Lower leg skin (tissue), 4 donors: ENCODE data around the gene ALDH1A2. TPM values are rescaled to one million over a fixed set of nuclear protein-coding genes. Genes with fewer than 3 reads are reported as not detected.

Experiments used
- DNase-seq, 2 donors: peaks; one replicate each; pipeline ENCODE4 v3.0.0-alpha.2; 2019; ENCODE audit warnings: low spot score in 2 of 2
- H3K4me3 ChIP-seq: fragments of 200-600 bp; sonication (generic); 2 replicates; pipeline ENCODE4 v1.5.1; 2017; ENCODE audit warnings: mild to moderate bottlenecking, low read depth; ENCODE audit not compliant: poor library complexity, severe bottlenecking
- CTCF ChIP-seq, 3 donors: fragments of 450-650 bp; IDR thresholded peaks; one replicate each; pipeline ENCODE4 v1.5.1; 2016; ENCODE audit warnings: antibody characterized with exemption in 3 of 3, mild to moderate bottlenecking in 3 of 3, moderate library complexity in 2 of 3
- POLR2A ChIP-seq, 2 donors: fragments of 450-650 bp; IDR thresholded peaks; one replicate each; pipeline ENCODE4 v1.6.1; 2016 to 2017; ENCODE audit warnings: antibody characterized with exemption in 2 of 2, mild to moderate bottlenecking in 1 of 2, moderate library complexity in 1 of 2
- WGBS, 2 donors: methylation state at CpG; one replicate each; pipeline ENCODE4 v1.1.5; 2018; 5-methylcytosine and 5-hydroxymethylcytosine counted together
- intact Hi-C: fragments of 100-400 bp; cut with DNase I; formaldehyde crosslinking; loops from one replicate; pipeline ENCODE4 v1.15.0; 2023; ENCODE audit warnings: low total_unique reads
- total RNA-seq, 4 donors: library from RNA; depleted of rRNA; stranded (reverse); fragments of >200 nt; gene quantifications; one replicate each; pipeline ENCODE4 v1.1.0, GENCODE V29; 2016

ALDH1A2 gene
- total RNA-seq, 4 donors from 2014 or later = 1.2 to 6.0 (median 2.3) TPM

GRCh38 chr15:58062175-58062574, 3.3 kb downstream of the ALDH1A2 start:
- no peak for DNase-seq
- 55 to 63% methylated on average over 5 of the region's 5 CpGs for whole genome bisulfite sequencing, 2 donors
- no peak for TF ChIP-seq CTCF (IDR thresholded peaks at IDR 0.05)
- H3K4me3 ChIP-seq = no peak overlapping the region
- intact Hi-C loops = no loop called here

- intact Hi-C loops = no loop called here
These were observed 4.9 kb downstream of the ALDH1A2 start for GRCh38 chr15:58060575-58060974.

GRCh38 chr15:58058729-58059128, 6.8 kb downstream of the ALDH1A2 start:
- DNase-seq = no peak
- no peak overlapping the region for H3K4me3 ChIP-seq
- TF ChIP-seq POLR2A (IDR thresholded peaks at IDR 0.05) = no peak
- TF ChIP-seq CTCF (IDR thresholded peaks at IDR 0.05) = no peak
- 48 to 50% methylated on average over 2 of the region's 2 CpGs for WGBS, 2 donors
- intact Hi-C loops = no loop called here

More at GRCh38 chr15:58060575-58060974, 4.9 kb downstream of the ALDH1A2 start:
- no peak for TF ChIP-seq CTCF (IDR thresholded peaks at IDR 0.05)
- TF ChIP-seq POLR2A (IDR thresholded peaks at IDR 0.05) = no peak
- WGBS, 2 donors = 97 to 100% methylated on average over 1 of the region's 1 CpG
- DNase-seq = no peak
- H3K4me3 ChIP-seq = no peak overlapping the region

GRCh38 chr15:58058073-58058472, 7.4 kb downstream of the ALDH1A2 start:
- no peak overlapping the region for H3K4me3 ChIP-seq
- TF ChIP-seq CTCF (IDR thresholded peaks at IDR 0.05) = no peak
- no peak for TF ChIP-seq POLR2A (IDR thresholded peaks at IDR 0.05)
- intact Hi-C loops = no loop called here
- 49 to 75% methylated on average over 3 of the region's 3 CpGs for WGBS, 2 donors
- DNase-seq = no peak

- intact Hi-C loops = no loop called here
- TF ChIP-seq POLR2A (IDR thresholded peaks at IDR 0.05) (no peak), CTCF (IDR thresholded peaks at IDR 0.05) (no peak)
- no peak overlapping the region for H3K4me3 ChIP-seq
- 31 to 39% methylated on average over 1 of the region's 1 CpG for WGBS, 2 donors
- DNase-seq = no peak
These were observed 8.0 kb downstream of the ALDH1A2 start for GRCh38 chr15:58057559-58057958.

GRCh38 chr15:58056015-58056414, 9.5 kb downstream of the ALDH1A2 start:
- H3K4me3 ChIP-seq = no peak overlapping the region
- intact Hi-C loops = no loop called here
- no peak for TF ChIP-seq POLR2A (IDR thresholded peaks at IDR 0.05)
- TF ChIP-seq CTCF (IDR thresholded peaks at IDR 0.05) = no peak
- no peak for DNase-seq
- WGBS, 2 donors = 86 to 89% methylated on average over 4 of the region's 4 CpGs
